Right lobe of liver (tissue), 6 donors: ENCODE measurements around the gene BDKRB2. TPM values are rescaled to one million over a fixed set of nuclear protein-coding genes. Genes with fewer than 3 reads are reported as not detected.

Experiments used
- ATAC-seq, 4 donors: fragments of 200-7000 bp; cut with Tn5 transposase; one replicate each; pipeline ENCODE4 v1.9.1; 2020; ENCODE audit warnings: mild to moderate bottlenecking in 4 of 4, moderate library complexity in 4 of 4
- DNase-seq, 3 donors: peaks; one replicate each; pipeline ENCODE4 v3.0.0-alpha.2; 2020
- H3K27ac ChIP-seq, 3 donors: fragments of 200-600 bp; one replicate each; pipeline ENCODE4 v1.8.0; 2022
- H3K27me3 ChIP-seq, 2 donors: fragments of 200-600 bp; one replicate each; pipeline ENCODE4 v1.8.0; 2022
- H3K36me3 ChIP-seq, 4 donors: fragments of 200-600 bp; sonication (generic) in 1 of 4; one replicate each; pipeline versions ENCODE4 v1.5.1 to v1.8.0; 2017 to 2022; ENCODE audit warnings: control low read depth in 1 of 4
- H3K4me1 ChIP-seq, 4 donors: fragments of 200-600 bp; sonication (generic) in 1 of 4; one replicate each; pipeline versions ENCODE4 v1.5.1 to v1.8.0; 2017 to 2022; ENCODE audit warnings: control low read depth in 1 of 4
- H3K4me3 ChIP-seq, 3 donors: fragments of 200-600 bp; one replicate each; pipeline ENCODE4 v1.8.0; 2022
- H3K9me3 ChIP-seq, 4 donors: fragments of 200-600 bp; sonication (generic) in 1 of 4; one replicate each; pipeline versions ENCODE4 v1.5.1 to v1.8.0; 2017 to 2022; ENCODE audit warnings: control low read depth in 1 of 4
- CTCF ChIP-seq, 4 donors: fragments of 200-600 bp in 3 of 4; fragments of 450-650 bp in 1 of 4; IDR thresholded peaks; one replicate each; pipeline versions ENCODE4 v1.5.1 to v1.8.0; 2016 to 2022; ENCODE audit warnings: antibody characterized with exemption in 4 of 4, mild to moderate bottlenecking in 2 of 4
- POLR2A ChIP-seq: fragments of 450-650 bp; IDR thresholded peaks from one replicate; pipeline ENCODE4 v1.6.1; 2017; ENCODE audit warnings: antibody characterized with exemption, mild to moderate bottlenecking
- WGBS: methylation state at CpG from one replicate; pipeline ENCODE4 v1.1.6; 2018; ENCODE audit warnings: low coverage, low lambda C conversion rate; ENCODE audit not compliant: insufficient coverage; ENCODE audit errors: missing lambda C conversion rate; 5-methylcytosine and 5-hydroxymethylcytosine counted together
- intact Hi-C, 2 donors: fragments of 100-400 bp; cut with DNase I; formaldehyde crosslinking; loops; one replicate each; pipeline versions ENCODE4 v1.11.2 to v1.14.1; 2022
- total RNA-seq, 6 experiments: library from RNA; depleted of rRNA in 2 of 6; stranded (reverse); fragments of >200 nt in 2 of 6; fragmentation: NEBNext Ultra II Directional in 3 of 6; extraction: Animal tissue kit (Norgen Biotek cat#: 25700) in 3 of 6; gene quantifications; one replicate each; pipeline versions ENCODE4 v1.1.0 to v1.2.4, GENCODE V29; 2016 to 2023
- donor health status: DM: no; HTN: yes; CAD: no.
- donor health status: DM: no; HTN: no; CAD: no.
- donor health status: DM: no; HTN: no; CAD: no.
- donor health status: DM: no; HTN: yes; CAD: no.
- donor health status: DM: no; HTN: yes; CAD: no.

Gene BDKRB2
- total RNA-seq, 6 experiments from 2014 or later = 0.07 to 0.60 (median 0.22) TPM

GRCh38 chr14:96263347-96264199, 58.9 kb downstream of the BDKRB2 start:
- 77% methylated on average over 9 of the region's 20 CpGs for WGBS
- H3K4me3 ChIP-seq = no peak overlapping the region
- H3K27me3 ChIP-seq = no peaks in the 10 kb centered on the region
- TF ChIP-seq POLR2A (no peak), CTCF (IDR thresholded peaks at IDR 0.05) (no peak)
- intact Hi-C loops = no loop called here
- peaks cover 0 to 5% (median 0%) of the 10 kb centered on the region in 4 donors for H3K4me1 ChIP-seq
- H3K9me3 ChIP-seq = no peaks in the 10 kb centered on the region
- DNase-seq = no peak
- no peaks in the 10 kb centered on the region for H3K36me3 ChIP-seq
- no peak for ATAC-seq
- H3K27ac ChIP-seq = no peak overlapping the region

- Histone ChIP-seq H3K27ac (no peak overlapping the region), H3K4me1 (peaks cover 0 to 11% (median 0%) of the 10 kb centered on the region in 4 donors), H3K4me3 (no peak overlapping the region), H3K36me3 (no peaks in the 10 kb centered on the region), H3K27me3 (no peaks in the 10 kb centered on the region), H3K9me3 (no peaks in the 10 kb centered on the region)
- no peak for DNase-seq
- TF ChIP-seq POLR2A (no peak), CTCF (IDR thresholded peaks at IDR 0.05) (no peak)
- no peak for ATAC-seq
- WGBS = 75% methylated on average over 2 of the region's 14 CpGs
- intact Hi-C loops = no loop called here
These were observed 59.5 kb downstream of the BDKRB2 start for GRCh38 chr14:96264200-96264553.

- H3K9me3 ChIP-seq = no peaks in the 10 kb centered on the region
- H3K4me1 ChIP-seq = peaks cover 0 to 11% (median 0%) of the 10 kb centered on the region in 4 donors
- H3K27me3 ChIP-seq = no peaks in the 10 kb centered on the region
- no peak overlapping the region for H3K27ac ChIP-seq
- no peak for DNase-seq
- H3K4me3 ChIP-seq = no peak overlapping the region
- 71% methylated on average over 1 of the region's 3 CpGs for WGBS
- TF ChIP-seq CTCF (IDR thresholded peaks at IDR 0.05) (peak in 1 of 4 donors; percentile 21), POLR2A (no peak)
- H3K36me3 ChIP-seq = no peaks in the 10 kb centered on the region
- intact Hi-C loops = loop anchor here in 1 of 2 donors (5.0 kb wide), 1 partner anchor 163 kb away; no protein-coding TSS in a partner anchor
- ATAC-seq = no peak
These were observed 60.2 kb downstream of the BDKRB2 start for GRCh38 chr14:96264853-96265252.

- H3K9me3 ChIP-seq = no peaks in the 10 kb centered on the region
- TF ChIP-seq CTCF (IDR thresholded peaks at IDR 0.05) (no peak), POLR2A (no peak)
- H3K27me3 ChIP-seq = no peaks in the 10 kb centered on the region
- peaks cover 0 to 11% (median 0%) of the 10 kb centered on the region in 4 donors for H3K4me1 ChIP-seq
- no peak overlapping the region for H3K4me3 ChIP-seq
- H3K36me3 ChIP-seq = no peaks in the 10 kb centered on the region
- no peak for DNase-seq
- intact Hi-C loops = loop anchor here in 1 of 2 donors (5.0 kb wide), 1 partner anchor 163 kb away; no protein-coding TSS in a partner anchor
- H3K27ac ChIP-seq = no peak overlapping the region
- 71% methylated on average over 12 of the region's 16 CpGs for WGBS
- ATAC-seq = no peak
These were observed 60.9 kb downstream of the BDKRB2 start for GRCh38 chr14:96265383-96266095.
